Activated B cell treated with CpG ODN at 0.5 μM for 24 hours (primary cell): ENCODE results near the gene IL20. TPM values are rescaled to one million over a fixed set of nuclear protein-coding genes. Genes with fewer than 3 reads are reported as not detected.

Source experiments
- ATAC-seq: fragments of 200-7000 bp; cut with Tn5 transposase; one replicate; pipeline ENCODE4 v1.10.0; 2021; ENCODE audit warnings: low read depth, mild to moderate bottlenecking, moderate library complexity
- CTCF ChIA-PET: fragments of 350-600 bp; sonication (Branson Sonifier 250); formaldehyde crosslinking; loops from one replicate; lab custom pipeline; 2021; ENCODE audit warnings: antibody characterized with exemption; lab: Charles Lee
- POLR2A ChIA-PET: fragments of 350-600 bp; sonication (Branson Sonifier 250); formaldehyde crosslinking; loops from one replicate; lab custom pipeline; 2021; ENCODE audit warnings: antibody characterized with exemption; lab: Charles Lee
- DNase-seq: peaks from one replicate; pipeline ENCODE4 v3.0.0; 2022
- H3K27ac Mint-ChIP-seq: one replicate; pipeline ENCODE4 v1.8.0; 2020; ENCODE audit warnings: mixed read lengths
- H3K27me3 Mint-ChIP-seq: one replicate; pipeline ENCODE4 v1.8.0; 2021; ENCODE audit warnings: mixed read lengths
- H3K36me3 Mint-ChIP-seq: one replicate; pipeline ENCODE4 v1.8.0; 2021; ENCODE audit warnings: low read depth, mixed read lengths
- H3K4me1 Mint-ChIP-seq: one replicate; pipeline ENCODE4 v1.8.0; 2021; ENCODE audit warnings: mixed read lengths
- H3K4me3 Mint-ChIP-seq: one replicate; pipeline ENCODE4 v1.8.0; 2020; ENCODE audit warnings: mild to moderate bottlenecking, mixed read lengths
- H3K9me3 Mint-ChIP-seq: one replicate; pipeline ENCODE4 v1.8.0; 2020; ENCODE audit warnings: mixed read lengths
- intact Hi-C: fragments of 100-400 bp; cut with micrococcal nuclease; formaldehyde crosslinking; loops from one replicate; pipeline ENCODE4 v1.15.1; 2024
- total RNA-seq: library from RNA; stranded (reverse); gene quantifications from 2 replicates; pipeline ENCODE4 v1.2.3, GENCODE V29; 2022
- TF ChIP-seq, protein P1 (sequence below): fragments of 200-600 bp; IDR thresholded peaks from one replicate; pipeline ENCODE4 v1.8.0; 2022; ENCODE audit warnings: antibody characterized with exemption, mild to moderate bottlenecking

Gene IL20
- total RNA-seq, 1 donor from 2014 or later, result not detected

DNA sequence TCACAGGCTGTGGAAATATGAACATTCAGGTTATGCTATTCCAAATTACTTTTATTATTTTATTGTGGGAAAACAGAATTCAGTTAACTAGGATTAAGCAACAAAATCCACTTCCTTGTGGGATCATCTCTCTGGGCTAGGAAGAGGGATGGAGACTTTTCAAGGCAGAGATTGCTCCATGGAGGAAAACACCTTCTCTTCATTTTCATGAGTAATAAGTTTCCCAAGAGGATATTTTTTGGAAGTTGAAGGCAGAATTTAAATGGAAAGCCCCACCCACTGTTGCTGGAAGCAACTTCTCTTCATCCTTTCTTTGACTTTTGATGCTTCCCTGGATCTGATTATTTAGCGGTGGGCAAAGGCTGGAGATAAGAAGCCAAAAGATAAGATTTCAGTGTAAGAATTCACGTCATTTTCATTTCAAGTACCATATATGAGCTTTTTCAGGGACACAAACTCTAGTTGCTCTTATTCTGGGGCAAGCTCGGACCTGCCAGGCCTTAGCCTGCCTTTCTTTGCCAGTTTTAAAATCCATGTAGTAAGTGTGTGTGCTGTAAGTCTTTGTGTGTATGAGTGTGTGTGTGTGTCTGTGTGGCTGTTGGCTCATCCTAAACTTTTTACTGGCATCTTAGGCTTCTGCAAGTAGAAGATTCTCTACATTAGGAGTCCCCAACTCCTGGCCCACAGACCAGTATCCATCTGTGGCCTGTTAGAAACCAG, 20.1 kb downstream of the IL20 start:
- Mint-ChIP-seq H3K4me1 (peaks cover 1% of the 10 kb centered on the region), H3K4me3 (no peak overlapping the region), H3K36me3 (no peaks in the 10 kb centered on the region), H3K27ac (no peak overlapping the region), H3K27me3 (peaks cover 3% of the 10 kb centered on the region), H3K9me3 (no peaks in the 10 kb centered on the region)
- POLR2A ChIA-PET, result no interaction called here
- CTCF ChIA-PET, result interaction anchor here (1.0 kb wide), 1 partner anchor 17 kb away, joined by 4 read pairs; no protein-coding TSS in a partner anchor
- TF ChIP-seq, protein P1, sequence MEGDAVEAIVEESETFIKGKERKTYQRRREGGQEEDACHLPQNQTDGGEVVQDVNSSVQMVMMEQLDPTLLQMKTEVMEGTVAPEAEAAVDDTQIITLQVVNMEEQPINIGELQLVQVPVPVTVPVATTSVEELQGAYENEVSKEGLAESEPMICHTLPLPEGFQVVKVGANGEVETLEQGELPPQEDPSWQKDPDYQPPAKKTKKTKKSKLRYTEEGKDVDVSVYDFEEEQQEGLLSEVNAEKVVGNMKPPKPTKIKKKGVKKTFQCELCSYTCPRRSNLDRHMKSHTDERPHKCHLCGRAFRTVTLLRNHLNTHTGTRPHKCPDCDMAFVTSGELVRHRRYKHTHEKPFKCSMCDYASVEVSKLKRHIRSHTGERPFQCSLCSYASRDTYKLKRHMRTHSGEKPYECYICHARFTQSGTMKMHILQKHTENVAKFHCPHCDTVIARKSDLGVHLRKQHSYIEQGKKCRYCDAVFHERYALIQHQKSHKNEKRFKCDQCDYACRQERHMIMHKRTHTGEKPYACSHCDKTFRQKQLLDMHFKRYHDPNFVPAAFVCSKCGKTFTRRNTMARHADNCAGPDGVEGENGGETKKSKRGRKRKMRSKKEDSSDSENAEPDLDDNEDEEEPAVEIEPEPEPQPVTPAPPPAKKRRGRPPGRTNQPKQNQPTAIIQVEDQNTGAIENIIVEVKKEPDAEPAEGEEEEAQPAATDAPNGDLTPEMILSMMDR, result no peak
- DNase-seq (no peak), ATAC-seq (no peak)
- intact Hi-C loops, result no loop called here

DNA sequence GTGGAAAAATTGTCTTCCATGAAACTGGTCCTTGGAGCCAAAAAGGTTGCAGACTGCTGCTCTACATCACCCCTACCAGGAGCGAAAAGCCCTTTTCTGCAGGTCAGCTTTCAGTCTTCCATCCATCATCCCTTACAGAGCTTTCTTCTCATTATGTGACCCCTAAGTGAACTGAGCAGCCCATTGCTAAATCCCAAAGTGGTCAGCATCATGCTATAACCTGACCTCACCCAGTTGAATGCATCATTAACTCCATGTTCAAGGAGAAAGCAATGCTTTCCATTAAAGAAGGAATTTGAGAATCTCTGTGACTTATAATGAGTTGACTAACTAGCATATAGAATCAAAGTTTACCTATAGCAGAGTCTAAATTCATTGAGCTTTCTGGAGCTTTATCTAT, 21.4 kb downstream of the IL20 start:
- ChIA-PET CTCF (no interaction called here), POLR2A (no interaction called here)
- no peaks in the 10 kb centered on the region for H3K9me3 Mint-ChIP-seq
- peaks cover 7% of the 10 kb centered on the region for H3K4me1 Mint-ChIP-seq
- peaks cover 3% of the 10 kb centered on the region for H3K27me3 Mint-ChIP-seq
- intact Hi-C loops, result no loop called here
- no peak overlapping the region for H3K27ac Mint-ChIP-seq
- DNase-seq, result no peak
- TF ChIP-seq, protein P1, result no peak
- ATAC-seq, result no peak
- H3K36me3 Mint-ChIP-seq, result no peaks in the 10 kb centered on the region
- H3K4me3 Mint-ChIP-seq, result no peak overlapping the region

DNA sequence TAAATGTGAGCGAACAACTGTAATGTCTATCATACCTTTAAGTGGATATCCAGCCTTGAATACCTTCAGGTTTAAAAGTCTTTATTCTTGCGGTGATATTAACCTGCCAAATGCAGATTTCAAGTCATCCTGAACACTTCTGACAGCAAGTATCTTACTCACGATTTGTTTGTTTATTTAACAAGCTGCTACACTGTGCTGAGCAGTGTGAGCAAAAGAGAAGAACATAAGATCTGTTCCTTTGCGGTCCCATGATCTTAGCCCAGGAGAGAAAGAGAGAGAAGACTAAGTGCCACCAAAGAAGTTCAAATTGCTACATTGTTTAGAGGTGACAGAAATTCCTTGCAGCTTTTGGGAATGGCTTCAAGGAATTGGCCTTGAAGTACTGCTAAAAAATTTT, 22.3 kb downstream of the IL20 start:
- ATAC-seq, result no peak
- ChIA-PET POLR2A (no interaction called here), CTCF (interaction anchor here (1.0 kb wide), 1 partner anchor 22 kb away, joined by 3 read pairs; no protein-coding TSS in a partner anchor)
- DNase-seq, result no peak
- no peaks in the 10 kb centered on the region for H3K9me3 Mint-ChIP-seq
- TF ChIP-seq, protein P1, result no peak
- peaks cover 7% of the 10 kb centered on the region for H3K4me1 Mint-ChIP-seq
- no peaks in the 10 kb centered on the region for H3K36me3 Mint-ChIP-seq
- intact Hi-C loops, result no loop called here
- no peak overlapping the region for H3K27ac Mint-ChIP-seq
- no peak overlapping the region for H3K4me3 Mint-ChIP-seq
- H3K27me3 Mint-ChIP-seq, result peaks cover 3% of the 10 kb centered on the region

DNA sequence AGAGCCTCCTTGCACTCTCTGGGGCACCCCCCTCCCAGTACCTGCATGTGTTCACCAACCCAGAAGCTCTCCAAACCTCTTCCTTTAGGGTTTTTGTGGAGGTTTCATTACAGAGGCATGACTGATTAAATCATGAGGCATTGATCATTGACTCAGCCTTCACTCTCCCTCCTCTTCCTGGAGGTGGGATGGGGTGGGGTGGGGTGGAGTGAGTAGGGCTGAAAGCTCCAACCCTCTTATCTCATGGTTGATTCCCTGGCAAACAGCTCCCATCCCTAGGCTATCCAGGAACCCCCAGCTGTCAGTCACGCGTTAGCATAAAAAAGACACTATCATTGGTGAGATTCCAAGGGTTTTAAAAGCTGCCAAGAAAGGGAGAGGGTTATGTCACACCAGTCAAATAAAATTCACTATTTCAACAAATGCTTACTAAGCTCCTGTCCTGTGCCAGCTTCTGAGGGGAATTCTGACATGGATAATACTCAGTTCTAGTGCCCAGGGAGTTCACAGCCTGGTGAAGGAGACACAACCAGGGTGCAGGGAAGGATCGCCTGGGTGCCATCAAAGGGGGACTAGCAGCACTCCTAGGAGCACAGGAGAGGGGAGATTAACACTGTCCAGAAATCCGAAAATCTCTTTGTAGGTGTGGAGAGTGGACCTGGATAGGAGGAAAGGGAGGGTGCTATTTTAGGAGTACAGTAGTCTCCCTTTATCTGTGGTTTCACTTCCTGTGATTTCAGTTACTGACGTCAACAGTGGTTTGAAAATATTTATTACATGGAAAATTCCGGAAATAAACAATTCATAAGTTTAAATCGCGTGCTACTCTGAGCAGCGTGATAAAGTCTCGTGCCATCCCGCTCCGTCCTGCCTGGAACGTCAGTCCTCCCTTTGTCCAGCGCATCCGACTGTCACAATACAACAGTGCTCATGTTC, 25.0 kb downstream of the IL20 start:
- POLR2A ChIA-PET, result no interaction called here
- Mint-ChIP-seq H3K27me3 (peaks cover 1% of the 10 kb centered on the region), H3K27ac (no peak overlapping the region), H3K4me3 (no peak overlapping the region), H3K36me3 (no peaks in the 10 kb centered on the region), H3K9me3 (no peaks in the 10 kb centered on the region), H3K4me1 (peaks cover 9% of the 10 kb centered on the region)
- intact Hi-C loops, result no loop called here
- CTCF ChIA-PET, result no interaction called here
- DNase-seq (no peak), ATAC-seq (no peak)
- TF ChIP-seq, protein P1, result no peak

DNA sequence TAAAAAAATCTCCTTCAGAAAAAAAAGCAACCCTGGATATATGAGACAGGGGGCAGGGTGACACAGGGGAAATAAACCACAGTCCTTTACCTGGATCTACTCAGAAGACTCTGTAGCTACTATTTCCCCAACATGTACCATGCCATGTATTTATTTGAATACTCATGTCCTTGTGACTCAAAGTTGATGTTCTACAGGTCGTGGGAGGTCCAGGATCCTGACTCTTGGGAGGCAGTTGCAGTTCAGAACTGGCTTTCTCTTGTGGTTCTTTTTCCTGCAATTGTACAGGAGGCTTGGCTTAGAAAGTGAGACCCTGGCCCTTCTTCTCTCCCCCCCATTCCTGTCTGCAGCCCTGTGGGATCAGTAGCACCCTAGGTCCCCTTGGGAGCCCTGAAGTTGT, 26.0 kb downstream of the IL20 start:
- Mint-ChIP-seq H3K9me3 (no peaks in the 10 kb centered on the region), H3K27ac (no peak overlapping the region), H3K36me3 (no peaks in the 10 kb centered on the region), H3K27me3 (no peaks in the 10 kb centered on the region), H3K4me3 (no peak overlapping the region), H3K4me1 (peaks cover 9% of the 10 kb centered on the region)
- CTCF ChIA-PET, result interaction anchor here (0.9 kb wide), 1 partner anchor 41 kb away, joined by 3 read pairs; no protein-coding TSS in a partner anchor
- DNase-seq (no peak), ATAC-seq (no peak)
- POLR2A ChIA-PET, result no interaction called here
- intact Hi-C loops, result no loop called here
- TF ChIP-seq, protein P1, result no peak
